COR-L47 (cell line): ENCODE results near the gene SSC4D.
"Not testable (repeated sequence)": the region's sequence is repeated elsewhere in the genome, so short reads cannot be mapped to it uniquely, and the experiment has no call there.

Experiments
- DNase-seq: peaks from one replicate; lab custom pipeline; 2025; lab: John Stamatoyannopoulos, UW

The SSC4D gene

GRCh38 chr7:76409537-76409936, at the start of gene SSC4D:
Gene SSC4D, minus strand, starts transcription at chr7:76409697. Its CDS starts 5,258 bp downstream, at chr7:76404439.
- no peak for DNase-seq

- DNase-seq = not testable (repeated sequence)
These were observed 49.0 kb upstream of the SSC4D start for GRCh38 chr7:76458504-76458903.

GRCh38 chr7:76457017-76457416, 47.5 kb upstream of the SSC4D start:
- DNase-seq = not testable (repeated sequence)

- not testable (repeated sequence) for DNase-seq
These were observed 36.1 kb upstream of the SSC4D start for GRCh38 chr7:76445577-76446008.

- DNase-seq = not testable (repeated sequence)
These were observed 34.3 kb upstream of the SSC4D start for GRCh38 chr7:76443846-76444245.

GRCh38 chr7:76442664-76443446, 33.4 kb upstream of the SSC4D start:
- DNase-seq = not testable (repeated sequence)

- DNase-seq = not testable (repeated sequence)
These were observed 32.3 kb upstream of the SSC4D start for GRCh38 chr7:76441792-76442191.

GRCh38 chr7:76440404-76440803, 30.9 kb upstream of the SSC4D start:
- not testable (repeated sequence) for DNase-seq

- DNase-seq = not testable (repeated sequence)
These were observed 29.8 kb upstream of the SSC4D start for GRCh38 chr7:76439120-76439888.

GRCh38 chr7:76437873-76438272, 28.4 kb upstream of the SSC4D start:
- peak; percentile 85 for DNase-seq

GRCh38 chr7:76430836-76431235, 21.3 kb upstream of the SSC4D start:
- no peak for DNase-seq

GRCh38 chr7:76430211-76430610, 20.7 kb upstream of the SSC4D start:
- DNase-seq = no peak

- no peak for DNase-seq
These were observed 19.6 kb upstream of the SSC4D start for GRCh38 chr7:76428868-76429805.

GRCh38 chr7:76428149-76428823, 18.8 kb upstream of the SSC4D start:
- DNase-seq = no peak

- no peak for DNase-seq
These were observed 18.1 kb upstream of the SSC4D start for GRCh38 chr7:76427635-76428034.

GRCh38 chr7:76426246-76426645, 16.7 kb upstream of the SSC4D start:
- no peak for DNase-seq

GRCh38 chr7:76425558-76425957, 16.1 kb upstream of the SSC4D start:
- DNase-seq = not testable (repeated sequence)

- DNase-seq = no peak
These were observed 15.7 kb upstream of the SSC4D start for GRCh38 chr7:76425156-76425555.

- no peak for DNase-seq
These were observed 15.1 kb upstream of the SSC4D start, which contains the start of gene ZP3 for GRCh38 chr7:76424413-76425111. Gene ZP3, plus strand, starts transcription at chr7:76424950. Its CDS starts 15 bp downstream, at chr7:76424965.

GRCh38 chr7:76423666-76424412, 14.3 kb upstream of the SSC4D start:
- DNase-seq = no peak
